Lower lobe of right lung (tissue), 2 donors: ENCODE data around the gene CD84. TPM values are rescaled to one million over a fixed set of nuclear protein-coding genes. Genes with fewer than 3 reads are reported as not detected.
"Not testable (repeated sequence)": the region's sequence is repeated elsewhere in the genome, so short reads cannot be mapped to it uniquely, and the experiment has no call there.

ENCODE experiments used
- ATAC-seq, 2 donors: fragments of 200-7000 bp; cut with Tn5 transposase; one replicate each; pipeline ENCODE4 v1.9.1; 2020 to 2022; ENCODE audit warnings: mild to moderate bottlenecking in 2 of 2, moderate library complexity in 2 of 2
- DNase-seq: peaks from one replicate; pipeline ENCODE4 v3.0.0-alpha.2; 2020
- H3K27ac ChIP-seq: fragments of 200-600 bp; one replicate; pipeline ENCODE4 v1.8.0; 2022
- H3K27me3 ChIP-seq: fragments of 200-600 bp; one replicate; pipeline ENCODE4 v1.8.0; 2022; ENCODE audit warnings: low read depth
- H3K36me3 ChIP-seq: fragments of 200-600 bp; one replicate; pipeline ENCODE4 v1.8.0; 2022; ENCODE audit warnings: mild to moderate bottlenecking
- H3K4me1 ChIP-seq: fragments of 200-600 bp; one replicate; pipeline ENCODE4 v1.8.0; 2022
- H3K4me3 ChIP-seq: fragments of 200-600 bp; one replicate; pipeline ENCODE4 v1.8.0; 2022; ENCODE audit warnings: mild to moderate bottlenecking
- H3K9me3 ChIP-seq: fragments of 200-600 bp; one replicate; pipeline ENCODE4 v1.8.0; 2022
- intact Hi-C: fragments of 100-400 bp; cut with DNase I; formaldehyde crosslinking; loops from one replicate; pipeline ENCODE4 v1.11.0; 2022
- total RNA-seq: library from RNA; stranded (reverse); fragmentation: NEBNext Ultra II Directional; extraction: Animal tissue kit (Norgen Biotek cat#: 25700); gene quantifications from one replicate; pipeline ENCODE4 v1.2.1, GENCODE V29; 2021
- TF ChIP-seq, protein P1 (sequence below): fragments of 200-600 bp; IDR thresholded peaks from one replicate; pipeline ENCODE4 v1.8.0; 2022; ENCODE audit warnings: antibody characterized with exemption, mild to moderate bottlenecking
- donor health status: DM: no; HTN: yes; CAD: no; lungs with severe emphysema.

CD84 gene
- total RNA-seq, 1 donor from 2014 or later = 24.1 TPM

DNA sequence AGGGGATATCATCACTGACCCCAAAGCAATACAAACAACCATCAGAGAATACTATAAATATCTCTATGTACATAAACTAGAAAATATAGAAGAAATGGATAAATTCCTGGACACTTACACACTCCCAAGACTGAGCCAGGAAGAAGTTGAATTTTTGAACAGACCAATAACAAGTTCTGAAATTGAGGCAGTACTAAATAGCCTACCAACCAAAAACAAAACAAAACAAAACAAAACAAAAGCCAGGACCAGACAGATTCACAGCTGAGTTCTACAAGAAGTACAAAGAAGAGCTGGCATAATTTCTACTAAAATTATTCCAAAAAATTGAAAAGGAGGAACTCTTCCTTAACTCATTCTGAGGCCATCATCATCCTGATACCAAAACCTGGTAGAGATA lies 18.5 kb downstream of the CD84 start:
- H3K4me1 ChIP-seq = peaks cover 10% of the 10 kb centered on the region
- ATAC-seq = no peak
- H3K9me3 ChIP-seq = peaks cover 6% of the 10 kb centered on the region
- H3K27ac ChIP-seq = no peak overlapping the region
- intact Hi-C loops = no loop called here
- no peak overlapping the region for H3K4me3 ChIP-seq
- TF ChIP-seq, protein P1, sequence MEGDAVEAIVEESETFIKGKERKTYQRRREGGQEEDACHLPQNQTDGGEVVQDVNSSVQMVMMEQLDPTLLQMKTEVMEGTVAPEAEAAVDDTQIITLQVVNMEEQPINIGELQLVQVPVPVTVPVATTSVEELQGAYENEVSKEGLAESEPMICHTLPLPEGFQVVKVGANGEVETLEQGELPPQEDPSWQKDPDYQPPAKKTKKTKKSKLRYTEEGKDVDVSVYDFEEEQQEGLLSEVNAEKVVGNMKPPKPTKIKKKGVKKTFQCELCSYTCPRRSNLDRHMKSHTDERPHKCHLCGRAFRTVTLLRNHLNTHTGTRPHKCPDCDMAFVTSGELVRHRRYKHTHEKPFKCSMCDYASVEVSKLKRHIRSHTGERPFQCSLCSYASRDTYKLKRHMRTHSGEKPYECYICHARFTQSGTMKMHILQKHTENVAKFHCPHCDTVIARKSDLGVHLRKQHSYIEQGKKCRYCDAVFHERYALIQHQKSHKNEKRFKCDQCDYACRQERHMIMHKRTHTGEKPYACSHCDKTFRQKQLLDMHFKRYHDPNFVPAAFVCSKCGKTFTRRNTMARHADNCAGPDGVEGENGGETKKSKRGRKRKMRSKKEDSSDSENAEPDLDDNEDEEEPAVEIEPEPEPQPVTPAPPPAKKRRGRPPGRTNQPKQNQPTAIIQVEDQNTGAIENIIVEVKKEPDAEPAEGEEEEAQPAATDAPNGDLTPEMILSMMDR = no peak
- H3K36me3 ChIP-seq = no peaks in the 10 kb centered on the region
- DNase-seq = no peak
- H3K27me3 ChIP-seq = no peaks in the 10 kb centered on the region

DNA sequence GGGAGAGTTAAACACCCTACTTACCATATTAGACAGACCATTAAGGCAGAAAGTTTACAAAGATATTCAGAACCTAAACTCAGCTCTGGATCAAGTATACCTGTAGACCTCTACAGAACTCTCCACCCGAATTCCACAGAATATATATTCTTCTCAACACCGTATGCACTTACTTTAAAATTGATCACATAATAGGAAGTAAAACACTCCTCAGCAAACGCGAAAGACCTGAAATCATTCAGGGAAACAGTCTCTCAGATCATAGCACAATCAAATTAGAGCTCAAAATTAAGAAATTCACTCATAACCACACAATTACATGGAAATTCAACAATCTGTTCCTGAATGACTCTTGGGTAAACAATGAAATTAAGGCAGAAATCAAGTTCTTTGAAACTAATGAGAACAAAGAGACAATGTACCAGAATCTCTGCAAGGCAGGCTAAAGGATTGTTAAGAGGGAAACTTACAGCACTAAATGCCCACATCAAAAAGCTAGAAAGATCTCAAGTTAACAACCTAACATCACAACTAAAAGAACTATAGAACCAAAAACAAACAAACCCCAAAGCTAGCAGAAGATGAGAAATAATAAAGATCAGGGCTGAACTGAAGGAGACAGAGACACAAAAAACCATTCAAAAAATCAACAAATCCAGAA lies 19.1 kb downstream of the CD84 start:
- H3K27me3 ChIP-seq = no peaks in the 10 kb centered on the region
- no peak for DNase-seq
- intact Hi-C loops = no loop called here

DNA sequence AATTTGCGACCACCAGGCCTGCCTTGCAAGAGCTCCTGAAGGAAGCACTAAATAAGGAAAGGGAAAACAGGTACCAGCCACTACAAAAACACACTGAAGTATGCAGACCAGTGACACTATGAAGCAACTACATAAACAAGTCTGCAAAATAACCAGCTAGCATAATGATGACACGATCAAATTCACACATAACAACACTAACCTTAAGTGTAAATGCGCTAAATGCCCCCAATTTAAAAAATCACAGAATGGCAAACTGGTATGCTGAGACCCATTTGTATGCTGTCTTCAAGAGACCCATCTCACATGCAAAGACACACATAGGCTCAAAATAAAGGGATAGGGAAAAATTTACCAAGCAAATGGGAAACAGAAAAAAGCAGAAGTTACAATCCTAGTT lies 19.9 kb downstream of the CD84 start:
- H3K27me3 ChIP-seq, H3K4me3 ChIP-seq, DNase-seq, H3K9me3 ChIP-seq, H3K4me1 ChIP-seq, intact Hi-C loops, ATAC-seq, H3K36me3 ChIP-seq: not testable (repeated sequence)
- peak overlapping the region; percentile 39 for H3K27ac ChIP-seq

More for the DNA sequence above, 19.1 kb downstream of the CD84 start:
- ATAC-seq = no peak
- Histone ChIP-seq H3K36me3 (no peaks in the 10 kb centered on the region), H3K9me3 (peaks cover 6% of the 10 kb centered on the region), H3K27ac (no peak overlapping the region), H3K4me1 (peaks cover 5% of the 10 kb centered on the region), H3K4me3 (no peak overlapping the region)
- TF ChIP-seq, protein P1 = no peak

DNA sequence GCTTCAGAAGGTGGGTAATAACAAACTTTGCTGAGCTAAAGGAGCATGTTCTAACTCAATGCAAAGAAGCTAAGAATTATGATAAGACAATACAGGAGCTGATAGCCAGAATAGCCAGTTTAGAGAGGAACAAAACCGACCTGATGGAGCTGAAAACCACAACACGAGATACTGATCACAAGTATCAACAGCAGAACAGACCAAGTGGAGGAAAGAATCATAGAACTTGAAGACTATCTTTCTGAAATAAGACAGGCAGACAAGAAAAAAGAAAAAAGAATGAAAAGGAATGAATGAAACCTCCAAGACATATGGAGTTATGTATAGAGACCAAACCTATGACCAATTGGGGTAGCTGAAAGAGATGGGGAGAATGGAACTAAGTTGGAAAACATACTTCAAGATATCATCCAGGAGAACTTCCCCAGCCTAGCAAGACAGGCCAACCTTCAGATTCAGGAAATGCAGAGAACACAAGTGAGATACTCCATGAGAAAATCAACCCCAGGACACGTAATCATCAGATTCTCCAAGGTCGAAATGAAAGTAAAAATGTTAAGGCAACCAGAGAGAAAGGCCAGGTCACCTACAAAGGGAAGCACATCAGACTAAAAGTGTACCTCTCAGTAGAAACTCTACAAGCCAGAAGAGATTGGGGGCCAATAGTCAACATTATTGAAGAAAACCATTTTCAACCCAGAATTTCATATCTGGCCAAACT lies 20.5 kb downstream of the CD84 start:
- DNase-seq (no peak), ATAC-seq (no peak)
- intact Hi-C loops = no loop called here
- Histone ChIP-seq H3K9me3 (peaks cover 6% of the 10 kb centered on the region), H3K27ac (peak overlapping the region; percentile 39), H3K36me3 (no peaks in the 10 kb centered on the region), H3K27me3 (no peaks in the 10 kb centered on the region), H3K4me3 (no peak overlapping the region), H3K4me1 (peaks cover 5% of the 10 kb centered on the region)
- TF ChIP-seq, protein P1 = no peak

DNA sequence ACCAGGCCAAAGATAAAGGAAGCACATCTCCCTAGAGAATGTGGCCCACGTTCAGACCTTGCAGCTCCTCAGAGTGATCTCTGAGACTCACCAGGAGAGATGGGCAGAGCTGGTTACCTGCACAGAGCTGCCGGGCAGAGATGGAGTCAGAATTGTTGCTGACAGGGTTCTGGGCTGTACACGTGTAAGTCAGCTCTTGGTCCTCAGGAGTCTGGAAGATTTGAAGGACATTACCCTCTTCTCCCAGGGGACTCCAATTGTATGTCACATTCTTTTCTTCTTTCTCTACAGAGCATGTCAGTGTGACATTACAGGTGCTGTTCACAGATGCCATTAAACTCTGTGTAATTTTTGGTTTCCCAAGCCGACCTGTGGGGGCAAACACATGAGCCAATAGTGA lies 25.5 kb downstream of the CD84 start:
- Histone ChIP-seq H3K4me1 (no peaks in the 10 kb centered on the region), H3K27me3 (no peaks in the 10 kb centered on the region), H3K36me3 (peaks cover 18% of the 10 kb centered on the region), H3K4me3 (no peak overlapping the region), H3K27ac (no peak overlapping the region), H3K9me3 (no peaks in the 10 kb centered on the region)
- ATAC-seq (no peak), DNase-seq (no peak)
- TF ChIP-seq, protein P1 = no peak
- intact Hi-C loops = no loop called here

DNA sequence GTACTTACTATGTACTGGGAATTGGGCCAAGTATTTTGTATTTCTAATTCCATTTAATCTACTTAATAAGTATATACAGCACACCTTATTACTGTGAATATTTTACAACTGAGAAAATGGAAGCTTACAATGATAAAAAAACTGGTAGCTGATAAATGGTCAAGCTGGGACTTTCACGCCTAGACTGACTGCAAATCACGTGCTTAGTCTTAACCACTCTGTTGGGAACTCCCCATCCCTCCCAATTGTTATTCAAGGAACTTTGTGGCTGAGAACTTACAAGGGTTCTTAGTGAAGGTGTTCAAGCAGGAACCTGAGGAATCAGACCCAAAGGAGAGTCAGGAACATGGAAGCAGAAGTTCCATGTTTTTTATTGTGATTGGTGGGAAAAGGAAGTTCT lies 26.9 kb downstream of the CD84 start:
- no peaks in the 10 kb centered on the region for H3K9me3 ChIP-seq
- DNase-seq (no peak), ATAC-seq (no peak)
- H3K36me3 ChIP-seq = peaks cover 18% of the 10 kb centered on the region
- no peaks in the 10 kb centered on the region for H3K27me3 ChIP-seq
- intact Hi-C loops = no loop called here
- peaks cover 3% of the 10 kb centered on the region for H3K4me1 ChIP-seq
- H3K27ac ChIP-seq = no peak overlapping the region
- TF ChIP-seq, protein P1 = no peak
- no peak overlapping the region for H3K4me3 ChIP-seq
